H1 (cell line): ENCODE measurements around the gene DENND2A.

Experiments
- CHD1 ChIP-seq: IDR thresholded peaks from 2 replicates; pipeline ENCODE4 v1.6.1; 2012; ENCODE audit warnings: low read depth, low read length, improper control_type of control experiment
- CTCF ChIP-seq, 3 experiments: IDR thresholded peaks; 1 replicate in 2 of 3; 2 replicates in 1 of 3; pipeline versions ENCODE4 v1.5.1 to v1.6.1; 2011; ENCODE audit warnings: low read length in 3 of 3, mild to moderate bottlenecking in 3 of 3, inconsistent platforms in 2 of 3, low read depth in 1 of 3, moderate library complexity in 1 of 3; ENCODE audit not compliant: insufficient read depth in 1 of 3; ENCODE audit errors: control extremely low read depth in 1 of 3
- EP300 ChIP-seq, 2 experiments: IDR thresholded peaks; 1 replicate in 1 of 2; 2 replicates in 1 of 2; pipeline ENCODE4 v1.6.1; 2011 to 2012; ENCODE audit warnings: low read depth in 2 of 2, low read length in 2 of 2, mild to moderate bottlenecking in 2 of 2, borderline replicate concordance in 1 of 2, inconsistent platforms in 1 of 2, moderate library complexity in 1 of 2
- JUN ChIP-seq: IDR thresholded peaks from 2 replicates; pipeline ENCODE4 v1.6.1; 2011; ENCODE audit warnings: low read depth, mild to moderate bottlenecking, improper control_type of control experiment, low read length
- RFX5 ChIP-seq: IDR thresholded peaks from 2 replicates; pipeline ENCODE4 v1.6.1; 2011; ENCODE audit warnings: low read depth, low read length, improper control_type of control experiment, borderline replicate concordance
- SIN3A ChIP-seq, 2 experiments: IDR thresholded peaks in 1 of 2; conservative IDR thresholded peaks in 1 of 2; 2 replicates each; pipeline ENCODE4 v1.6.1; 2011 to 2012; ENCODE audit warnings: low read length in 2 of 2, improper control_type of control experiment in 1 of 2, low read depth in 1 of 2, mild to moderate bottlenecking in 1 of 2
- SP2 ChIP-seq: IDR thresholded peaks from 2 replicates; pipeline ENCODE4 v1.6.1; 2012; ENCODE audit warnings: mild to moderate bottlenecking, low read length, inconsistent platforms
- TBP ChIP-seq: IDR thresholded peaks from 2 replicates; pipeline ENCODE4 v1.6.1; 2011; ENCODE audit warnings: low read depth, low read length, improper control_type of control experiment

- no peak for TF ChIP-seq RFX5
- no peak for TF ChIP-seq CTCF (IDR thresholded peaks at IDR 0.05; ENCODE audit: control extremely low read depth in 1 of 3, insufficient read depth in 1 of 3, low read depth in 1 of 3, low read length in 3 of 3)
- no peak for TF ChIP-seq TBP
- no peak for TF ChIP-seq SIN3A (conservative IDR thresholded peaks at IDR 0.05 in 1 of 2, IDR thresholded peaks at IDR 0.05 in 1 of 2; ENCODE audit: low read depth in 1 of 2, low read length in 2 of 2)
- TF ChIP-seq JUN = no peak
- no peak for TF ChIP-seq EP300 (IDR thresholded peaks at IDR 0.05; ENCODE audit: borderline replicate concordance in 1 of 2, low read depth in 2 of 2, low read length in 2 of 2)
- no peak for TF ChIP-seq SP2
- TF ChIP-seq CHD1 = no peak
Measured at GRCh38 chr7:140537750-140538482, 102.7 kb downstream of the DENND2A start.
